Retinal pigment epithelial cell (primary cell): ENCODE results near the gene NRP1.

Source experiments
- DNase-seq: peaks from one replicate; pipeline ENCODE4 v3.0.0-alpha.2; 2010; ENCODE audit warnings: low read depth
- H3K4me3 ChIP-seq: 2 replicates; pipeline ENCODE4 v1.5.1; 2011; ENCODE audit warnings: mild to moderate bottlenecking, low read length, control low read depth, moderate library complexity
- CTCF ChIP-seq: conservative IDR thresholded peaks from 2 replicates; pipeline ENCODE4 v1.5.1; 2011; ENCODE audit warnings: low read depth, low read length, control low read depth, inconsistent platforms

Gene NRP1

GRCh38 chr10:33132626-33133025 is 201.8 kb downstream of the NRP1 start:
- no peak for DNase-seq

GRCh38 chr10:33129996-33130386 is 204.5 kb downstream of the NRP1 start:
- H3K4me3 ChIP-seq: no peak overlapping the region
- DNase-seq: no peak
- TF ChIP-seq CTCF: no peak

More at GRCh38 chr10:33132626-33133025, 201.8 kb downstream of the NRP1 start:
- no peak overlapping the region for H3K4me3 ChIP-seq
- peak; percentile 18 for TF ChIP-seq CTCF

- H3K4me3 ChIP-seq: no peak overlapping the region
- no peak for DNase-seq
Observed at GRCh38 chr10:33129141-33129995, 205.1 kb downstream of the NRP1 start.

GRCh38 chr10:33127622-33128021 is 206.8 kb downstream of the NRP1 start:
- DNase-seq: no peak
- H3K4me3 ChIP-seq: no peak overlapping the region
- no peak for TF ChIP-seq CTCF

More at GRCh38 chr10:33129141-33129995, 205.1 kb downstream of the NRP1 start:
- no peak for TF ChIP-seq CTCF
